Measurements from ENCODE around the gene SLCO3A1.

SLCO3A1 gene

DNA sequence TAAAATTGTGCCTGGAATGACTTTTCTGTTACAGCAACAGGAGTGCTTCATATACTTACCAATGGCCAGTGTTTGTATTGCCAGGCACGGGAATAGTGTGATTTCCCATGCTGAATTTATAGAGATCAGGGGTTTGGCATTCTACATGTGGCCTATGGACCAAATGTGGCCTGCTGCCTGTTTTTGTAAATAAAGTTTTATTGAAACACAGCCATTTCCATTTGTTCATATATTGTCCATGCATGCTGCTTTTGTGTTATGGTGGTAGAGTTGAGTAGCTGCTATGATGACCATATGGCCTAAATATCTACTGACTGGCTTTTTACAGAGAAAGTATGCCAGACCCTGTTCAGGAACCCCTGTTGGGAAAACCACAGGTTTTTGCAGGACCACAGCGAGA, 55.6 kb downstream of the SLCO3A1 start:
- Histone ChIP-seq H3K4me2 (ENCODE audit: low read length) (no peak overlapping the region), H3K4me1 (ENCODE audit: low read length) (no peaks in the 10 kb centered on the region), H3K9me3 (ENCODE audit: insufficient read depth, low read length) (no peaks in the 10 kb centered on the region), H3K36me3 (replicated peaks; ENCODE audit: low read depth, low read length) (no peaks in the 10 kb centered on the region), H2AFZ (ENCODE audit: low read depth, low read length) (no peak overlapping the region), H3K9ac (ENCODE audit: low read length) (no peak overlapping the region), H3K79me2 (ENCODE audit: low read length) (no peaks in the 10 kb centered on the region), H4K20me1 (ENCODE audit: insufficient read depth, low read length) (no peaks in the 10 kb centered on the region), H3K4me3 (ENCODE audit: low read length) (no peak overlapping the region), H3K27me3 (ENCODE audit: low read depth, low read length) (peaks cover 6% of the 10 kb centered on the region), H3K27ac (ENCODE audit: low read length) (no peak overlapping the region)
- TF ChIP-seq CTCF (IDR thresholded peaks at IDR 0.05; ENCODE audit: low read depth, low read length) (no peak), EZH2phosphoT487 (IDR thresholded peaks at IDR 0.05; ENCODE audit: low read depth) (no peak)

GRCh38 chr15:91909574-91909973, 56.1 kb downstream of the SLCO3A1 start:
- Histone ChIP-seq H3K4me1 (ENCODE audit: low read length) (no peaks in the 10 kb centered on the region), H3K4me3 (ENCODE audit: low read length) (no peak overlapping the region), H4K20me1 (ENCODE audit: insufficient read depth, low read length) (no peaks in the 10 kb centered on the region), H3K9ac (ENCODE audit: low read length) (no peak overlapping the region), H3K27me3 (ENCODE audit: low read depth, low read length) (peaks cover 6% of the 10 kb centered on the region), H2AFZ (ENCODE audit: low read depth, low read length) (no peak overlapping the region), H3K9me3 (ENCODE audit: insufficient read depth, low read length) (no peaks in the 10 kb centered on the region), H3K36me3 (replicated peaks; ENCODE audit: low read depth, low read length) (no peaks in the 10 kb centered on the region), H3K79me2 (ENCODE audit: low read length) (no peaks in the 10 kb centered on the region), H3K27ac (ENCODE audit: low read length) (no peak overlapping the region), H3K4me2 (ENCODE audit: low read length) (no peak overlapping the region)
- no peak for TF ChIP-seq EZH2phosphoT487 (IDR thresholded peaks at IDR 0.05; ENCODE audit: low read depth)
- TF ChIP-seq CTCF (IDR thresholded peaks at IDR 0.05; ENCODE audit: low read depth, low read length): no peak

GRCh38 chr15:91911844-91912243, 58.3 kb downstream of the SLCO3A1 start:
- no peak overlapping the region for H2AFZ ChIP-seq (ENCODE audit: low read depth, low read length)
- no peak overlapping the region for H3K27ac ChIP-seq (ENCODE audit: low read length)
- H3K4me1 ChIP-seq (ENCODE audit: low read length): no peaks in the 10 kb centered on the region
- H3K4me3 ChIP-seq (ENCODE audit: low read length): no peak overlapping the region
- H3K9ac ChIP-seq (ENCODE audit: low read length): no peak overlapping the region
- no peaks in the 10 kb centered on the region for H3K36me3 ChIP-seq (replicated peaks; ENCODE audit: low read depth, low read length)
- no peaks in the 10 kb centered on the region for H3K79me2 ChIP-seq (ENCODE audit: low read length)
- H4K20me1 ChIP-seq (ENCODE audit: insufficient read depth, low read length): no peaks in the 10 kb centered on the region
- TF ChIP-seq CTCF (IDR thresholded peaks at IDR 0.05; ENCODE audit: low read depth, low read length) (no peak), EZH2phosphoT487 (IDR thresholded peaks at IDR 0.05; ENCODE audit: low read depth) (no peak)
- H3K4me2 ChIP-seq (ENCODE audit: low read length): no peak overlapping the region
- H3K27me3 ChIP-seq (ENCODE audit: low read depth, low read length): no peaks in the 10 kb centered on the region
- no peaks in the 10 kb centered on the region for H3K9me3 ChIP-seq (ENCODE audit: insufficient read depth, low read length)

DNA sequence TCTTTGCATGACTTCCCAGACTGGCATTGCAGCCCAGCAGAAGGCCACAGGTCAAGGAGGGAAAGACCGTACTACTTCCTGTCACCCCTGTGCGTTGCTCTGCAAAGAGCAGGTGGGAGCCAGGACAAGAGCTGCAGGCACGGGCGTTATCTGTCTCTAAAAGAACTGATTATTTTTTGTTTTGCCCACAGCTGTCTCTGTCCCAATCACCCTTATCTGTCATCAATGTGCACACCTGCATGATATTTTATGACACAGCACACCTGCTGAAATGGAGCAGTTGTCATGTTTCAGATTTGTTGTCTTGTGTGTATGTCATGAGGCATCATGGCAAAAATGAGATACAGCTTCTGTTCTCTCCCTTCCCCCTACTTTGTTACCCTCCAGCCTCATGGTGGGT, 58.8 kb downstream of the SLCO3A1 start:
- H3K27ac ChIP-seq (ENCODE audit: low read length): no peak overlapping the region
- TF ChIP-seq EZH2phosphoT487 (IDR thresholded peaks at IDR 0.05; ENCODE audit: low read depth) (no peak), CTCF (IDR thresholded peaks at IDR 0.05; ENCODE audit: low read depth, low read length) (no peak)
- no peak overlapping the region for H3K4me2 ChIP-seq (ENCODE audit: low read length)
- H3K4me3 ChIP-seq (ENCODE audit: low read length): no peak overlapping the region
- peaks cover under 1% of the 10 kb centered on the region; the same call in 1 of the 2 replicates for H3K4me1 ChIP-seq (ENCODE audit: low read length)
- no peaks in the 10 kb centered on the region for H3K79me2 ChIP-seq (ENCODE audit: low read length)
- H2AFZ ChIP-seq (ENCODE audit: low read depth, low read length): no peak overlapping the region
- no peaks in the 10 kb centered on the region for H3K27me3 ChIP-seq (ENCODE audit: low read depth, low read length)
- no peaks in the 10 kb centered on the region for H4K20me1 ChIP-seq (ENCODE audit: insufficient read depth, low read length)
- no peaks in the 10 kb centered on the region for H3K9me3 ChIP-seq (ENCODE audit: insufficient read depth, low read length)
- H3K9ac ChIP-seq (ENCODE audit: low read length): no peak overlapping the region
- no peaks in the 10 kb centered on the region for H3K36me3 ChIP-seq (replicated peaks; ENCODE audit: low read depth, low read length)
